GM04504 (cell line): ENCODE measurements around the gene OPCML.

Experiments used
- DNase-seq: peaks from one replicate; pipeline ENCODE4 v3.0.0-alpha.2; 2012; ENCODE audit warnings: low read depth

OPCML gene

GRCh38 chr11:133072378-133072777 lies 459.9 kb downstream of the OPCML start:
- no peak for DNase-seq

- DNase-seq = no peak
These were observed 461.5 kb downstream of the OPCML start for GRCh38 chr11:133070791-133071190.

GRCh38 chr11:133070021-133070713 lies 462.1 kb downstream of the OPCML start:
- no peak for DNase-seq

- DNase-seq = no peak
These were observed 466.3 kb downstream of the OPCML start for GRCh38 chr11:133065847-133066485.

- DNase-seq = no peak
These were observed 467.3 kb downstream of the OPCML start for GRCh38 chr11:133064961-133065360.

GRCh38 chr11:133064152-133064877 lies 468.0 kb downstream of the OPCML start:
- DNase-seq = peak; percentile 34

- DNase-seq = no peak
These were observed 473.8 kb downstream of the OPCML start for GRCh38 chr11:133058501-133058900.

GRCh38 chr11:133053124-133053776 lies 479.1 kb downstream of the OPCML start:
- no peak for DNase-seq

GRCh38 chr11:133052537-133052936 lies 479.8 kb downstream of the OPCML start:
- DNase-seq = no peak

GRCh38 chr11:133049244-133050019 lies 482.9 kb downstream of the OPCML start:
- DNase-seq = no peak

GRCh38 chr11:133048270-133048669 lies 484.0 kb downstream of the OPCML start:
- no peak for DNase-seq

GRCh38 chr11:133047771-133048115 lies 484.6 kb downstream of the OPCML start:
- DNase-seq = no peak

- DNase-seq = no peak
These were observed 485.1 kb downstream of the OPCML start for GRCh38 chr11:133047036-133047770.

GRCh38 chr11:133046252-133046651 lies 486.0 kb downstream of the OPCML start:
- no peak for DNase-seq

- no peak for DNase-seq
These were observed 490.1 kb downstream of the OPCML start for GRCh38 chr11:133041928-133042882.

- no peak for DNase-seq
These were observed 491.1 kb downstream of the OPCML start for GRCh38 chr11:133041181-133041580.

- peak; percentile 9 for DNase-seq
These were observed 491.9 kb downstream of the OPCML start for GRCh38 chr11:133040289-133040900.

- DNase-seq = no peak
These were observed 493.5 kb downstream of the OPCML start for GRCh38 chr11:133038850-133039249.

- no peak for DNase-seq
These were observed 497.4 kb downstream of the OPCML start for GRCh38 chr11:133034929-133035328.

- DNase-seq = no peak
These were observed 503.2 kb downstream of the OPCML start for GRCh38 chr11:133029107-133029506.
